ENCODE measurements around the gene BAG1.

Gene BAG1

GRCh38 chr9:33227008-33227398 is 37.5 kb downstream of the BAG1 start:
- Mint-ChIP-seq H3K4me1 (peaks cover 15% of the 10 kb centered on the region), H3K9me3 (no peaks in the 10 kb centered on the region), H3K36me3 (ENCODE audit: low read depth) (no peaks in the 10 kb centered on the region), H3K27ac (peak overlapping the region in 1 of 3 experiments; percentile 56), H3K4me3 (no peak overlapping the region), H3K27me3 (ENCODE audit: low read depth) (peaks cover 15% of the 10 kb centered on the region)
- no peak for TF ChIP-seq CTCF (IDR thresholded peaks at IDR 0.05; ENCODE audit: unreplicated experiment in 3 of 3)

GRCh38 chr9:33225319-33226147 is 39.0 kb downstream of the BAG1 start:
- Mint-ChIP-seq H3K36me3 (ENCODE audit: low read depth) (no peaks in the 10 kb centered on the region), H3K27me3 (ENCODE audit: low read depth) (peaks cover 7% of the 10 kb centered on the region), H3K9me3 (no peaks in the 10 kb centered on the region), H3K4me1 (peaks cover 15% of the 10 kb centered on the region), H3K4me3 (no peak overlapping the region), H3K27ac (peak overlapping the region; percentile 19 to 43 (median 37))
- peak; percentile 80 to 87 (median 81) for TF ChIP-seq CTCF (IDR thresholded peaks at IDR 0.05; ENCODE audit: unreplicated experiment in 3 of 3)

- TF ChIP-seq CTCF (IDR thresholded peaks at IDR 0.05; ENCODE audit: unreplicated experiment in 3 of 3): peak in 2 of 3 experiments; percentile 8 to 12
- peak overlapping the region in 1 of 3 experiments; percentile 10 for H3K27ac Mint-ChIP-seq
- H3K36me3 Mint-ChIP-seq (ENCODE audit: low read depth): no peaks in the 10 kb centered on the region
These were observed 40.8 kb downstream of the BAG1 start for GRCh38 chr9:33223696-33224095.

GRCh38 chr9:33222031-33222430 is 42.5 kb downstream of the BAG1 start:
- Mint-ChIP-seq H3K9me3 (no peaks in the 10 kb centered on the region), H3K27me3 (ENCODE audit: low read depth) (peaks cover 11% of the 10 kb centered on the region), H3K4me1 (peaks cover 15% of the 10 kb centered on the region), H3K36me3 (ENCODE audit: low read depth) (no peaks in the 10 kb centered on the region), H3K27ac (no peak overlapping the region), H3K4me3 (no peak overlapping the region)
- no peak for TF ChIP-seq CTCF (IDR thresholded peaks at IDR 0.05; ENCODE audit: unreplicated experiment in 3 of 3)

More at GRCh38 chr9:33223696-33224095, 40.8 kb downstream of the BAG1 start:
- H3K4me3 Mint-ChIP-seq: no peak overlapping the region
- H3K27me3 Mint-ChIP-seq (ENCODE audit: low read depth): peaks cover 7% of the 10 kb centered on the region
- H3K4me1 Mint-ChIP-seq: peaks cover 15% of the 10 kb centered on the region
- H3K9me3 Mint-ChIP-seq: no peaks in the 10 kb centered on the region

- peaks cover 11% of the 10 kb centered on the region for H3K27me3 Mint-ChIP-seq (ENCODE audit: low read depth)
- peaks cover 15% of the 10 kb centered on the region for H3K4me1 Mint-ChIP-seq
- H3K27ac Mint-ChIP-seq: no peak overlapping the region
- H3K9me3 Mint-ChIP-seq: no peaks in the 10 kb centered on the region
- H3K4me3 Mint-ChIP-seq: no peak overlapping the region
- no peaks in the 10 kb centered on the region for H3K36me3 Mint-ChIP-seq (ENCODE audit: low read depth)
- TF ChIP-seq CTCF (IDR thresholded peaks at IDR 0.05; ENCODE audit: unreplicated experiment in 3 of 3): no peak
These were observed 43.0 kb downstream of the BAG1 start for GRCh38 chr9:33221568-33221884.

All from nephron (organoid).